NCI-H1694 (cell line): ENCODE measurements around the gene SLC22A23.
A peak's percentile ranks its signal among the peaks of the same experiment; 100 is the strongest.

Experiments used
- DNase-seq: peaks from one replicate; lab custom pipeline; 2025; lab: John Stamatoyannopoulos, UW

SLC22A23 gene, protein sequence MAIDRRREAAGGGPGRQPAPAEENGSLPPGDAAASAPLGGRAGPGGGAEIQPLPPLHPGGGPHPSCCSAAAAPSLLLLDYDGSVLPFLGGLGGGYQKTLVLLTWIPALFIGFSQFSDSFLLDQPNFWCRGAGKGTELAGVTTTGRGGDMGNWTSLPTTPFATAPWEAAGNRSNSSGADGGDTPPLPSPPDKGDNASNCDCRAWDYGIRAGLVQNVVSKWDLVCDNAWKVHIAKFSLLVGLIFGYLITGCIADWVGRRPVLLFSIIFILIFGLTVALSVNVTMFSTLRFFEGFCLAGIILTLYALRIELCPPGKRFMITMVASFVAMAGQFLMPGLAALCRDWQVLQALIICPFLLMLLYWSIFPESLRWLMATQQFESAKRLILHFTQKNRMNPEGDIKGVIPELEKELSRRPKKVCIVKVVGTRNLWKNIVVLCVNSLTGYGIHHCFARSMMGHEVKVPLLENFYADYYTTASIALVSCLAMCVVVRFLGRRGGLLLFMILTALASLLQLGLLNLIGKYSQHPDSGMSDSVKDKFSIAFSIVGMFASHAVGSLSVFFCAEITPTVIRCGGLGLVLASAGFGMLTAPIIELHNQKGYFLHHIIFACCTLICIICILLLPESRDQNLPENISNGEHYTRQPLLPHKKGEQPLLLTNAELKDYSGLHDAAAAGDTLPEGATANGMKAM

DNA sequence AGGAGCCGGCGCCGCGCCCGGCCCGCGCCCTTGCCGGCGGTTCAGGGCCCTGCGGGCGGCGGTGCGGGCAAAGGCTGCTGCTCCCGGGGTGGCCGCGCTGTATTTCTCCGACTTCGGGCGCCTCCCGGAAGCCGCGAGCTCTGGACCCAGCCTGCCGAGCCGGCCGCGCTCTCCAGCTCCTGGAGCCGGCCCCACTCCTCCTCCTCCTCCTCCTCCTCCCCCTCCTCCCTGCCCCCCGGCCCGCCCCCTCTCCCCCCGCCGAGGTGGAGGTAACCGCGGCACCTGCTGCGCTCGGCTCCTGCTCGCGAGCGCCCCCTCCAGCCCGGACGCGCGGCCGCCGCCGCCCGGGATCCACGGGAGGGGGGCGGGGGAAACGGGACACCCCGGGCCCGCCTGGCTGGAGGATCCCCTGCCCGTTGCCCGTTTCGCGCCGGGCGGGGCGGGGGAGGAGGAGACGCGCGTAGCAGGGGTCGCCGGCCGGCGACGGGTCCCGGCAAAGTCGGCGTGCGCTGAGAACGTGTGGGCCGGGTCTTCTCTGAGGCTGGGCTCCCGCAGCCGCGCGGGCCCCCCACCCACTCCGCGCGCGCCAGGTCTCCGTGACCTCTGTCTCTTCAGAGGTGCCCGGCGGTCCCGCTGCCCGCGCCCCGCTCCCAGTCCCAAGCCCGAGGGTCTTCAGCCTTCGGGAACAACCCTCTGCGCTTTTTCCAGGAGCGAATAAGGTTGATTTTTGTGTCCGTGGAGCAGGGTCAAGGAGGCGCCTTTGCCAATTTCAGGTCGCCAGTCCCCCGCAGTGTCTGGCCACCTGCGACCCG is at the start of gene SLC22A23:
Gene SLC22A23 (minus strand): TSS at position 153 of the 812 bp plus-strand sequence. CDS start 491 bp downstream, outside the sequence.
- no peak for DNase-seq

DNA sequence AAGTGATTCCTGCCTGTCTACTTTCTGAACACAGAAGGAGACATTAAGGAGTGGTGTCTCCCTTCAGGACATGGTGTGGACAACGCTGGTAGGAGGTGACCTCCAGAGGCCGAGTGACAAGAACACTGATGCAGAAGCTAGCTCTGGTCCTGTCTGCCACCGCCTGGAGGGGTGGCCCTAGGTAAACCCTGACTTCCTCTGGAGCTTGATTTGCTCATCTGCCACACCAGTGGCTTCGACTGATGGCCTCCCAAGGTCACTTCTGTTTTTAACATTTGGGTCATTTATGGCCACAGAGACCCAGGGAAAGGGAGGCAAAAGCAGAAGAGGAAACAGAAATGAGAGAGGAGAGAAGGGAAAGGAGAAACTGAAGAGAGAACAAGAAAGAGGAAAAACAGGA is 49.4 kb upstream of the SLC22A23 start:
- no peak for DNase-seq

DNA sequence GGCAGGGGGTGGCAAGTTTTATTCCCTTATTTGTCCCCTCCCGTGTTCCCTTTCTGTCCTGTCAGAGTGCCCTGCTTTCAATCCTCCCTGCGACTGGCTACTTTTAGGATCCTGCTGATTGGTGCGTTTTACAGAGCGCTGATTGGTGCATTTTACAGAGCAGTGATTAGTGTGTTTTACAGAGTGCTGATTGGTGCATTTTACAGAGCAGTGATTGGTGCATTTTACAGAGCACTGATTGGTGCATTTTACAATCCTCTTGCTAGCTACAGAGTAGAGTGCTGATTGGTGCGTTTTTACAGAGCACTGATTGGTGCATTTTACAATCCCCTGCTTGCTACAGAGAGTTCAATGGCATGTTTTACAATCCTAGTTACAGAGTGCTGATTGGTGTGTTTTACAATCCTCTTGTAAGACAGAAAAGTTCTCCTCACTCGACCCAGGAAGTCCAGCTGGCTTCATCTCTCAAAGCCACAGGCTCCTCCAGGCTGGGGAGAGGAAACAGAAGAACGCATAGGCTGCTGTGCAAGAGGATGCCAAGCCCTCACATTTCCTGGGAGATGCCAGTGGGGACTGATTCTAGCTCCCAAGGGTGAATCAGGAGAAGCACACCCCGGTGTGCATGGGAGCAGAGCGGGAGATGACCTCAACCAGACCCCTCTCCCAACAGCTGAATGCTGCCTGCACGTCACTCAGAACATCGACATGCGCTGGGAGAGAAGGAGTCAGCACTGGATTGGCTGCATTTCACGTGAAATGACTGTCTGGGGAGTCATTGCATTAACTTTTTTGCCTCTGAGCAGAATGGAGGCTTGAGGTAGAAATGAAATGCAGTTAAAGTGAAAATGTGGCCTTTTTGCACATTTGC is 48.3 kb upstream of the SLC22A23 start:
- DNase-seq: no peak

DNA sequence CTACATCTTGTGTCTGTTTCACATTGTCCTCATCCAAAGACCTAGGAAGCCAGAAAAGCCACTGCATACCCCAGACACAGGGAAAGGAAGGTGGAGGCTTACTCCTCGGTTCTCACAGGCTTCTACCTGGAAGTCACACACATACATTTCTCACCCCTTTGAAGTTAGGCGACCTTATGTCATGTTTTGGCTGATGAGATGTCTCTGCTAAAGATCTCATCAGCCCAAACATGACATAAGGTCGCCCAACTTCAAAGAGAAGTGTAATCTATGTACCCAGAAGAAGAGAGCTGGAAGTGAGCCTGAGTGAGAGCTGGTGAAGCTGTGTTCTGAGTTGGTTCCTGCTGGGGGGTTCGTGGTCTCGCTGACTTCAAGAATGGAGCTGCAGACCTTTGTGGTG is 47.5 kb upstream of the SLC22A23 start:
- no peak for DNase-seq

DNA sequence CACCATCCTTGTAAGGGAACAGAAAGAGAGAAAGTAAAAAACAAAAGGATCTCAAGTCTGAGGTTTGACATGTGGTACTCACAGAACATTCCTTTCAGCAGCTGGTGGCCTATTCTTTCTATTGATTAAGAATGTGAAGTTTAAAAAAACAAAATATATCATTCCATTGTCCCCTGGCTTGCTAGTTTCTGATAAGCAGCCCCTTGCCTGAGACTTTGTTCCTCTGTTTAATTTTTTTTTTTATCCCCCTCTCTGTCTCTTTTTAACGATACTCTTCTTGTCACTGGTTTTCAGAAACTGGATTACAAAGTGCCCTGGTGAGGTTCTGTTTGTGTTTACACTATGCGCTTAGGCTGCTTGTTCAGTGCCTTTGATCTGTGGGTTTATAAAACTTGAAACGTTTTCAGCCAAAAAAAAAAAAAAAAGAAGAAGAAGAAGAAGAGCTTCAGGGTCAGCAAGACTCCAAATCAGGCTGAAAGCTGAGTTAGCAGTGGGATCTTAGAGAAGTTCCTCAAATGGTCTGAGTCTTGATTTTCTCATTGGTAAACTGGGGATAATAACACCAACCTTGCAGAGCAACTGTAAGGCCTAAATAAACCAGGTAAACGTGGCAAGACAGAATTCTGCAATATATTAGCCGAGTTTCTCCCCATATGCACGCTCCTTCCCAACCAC is 45.1 kb upstream of the SLC22A23 start:
- no peak for DNase-seq

DNA sequence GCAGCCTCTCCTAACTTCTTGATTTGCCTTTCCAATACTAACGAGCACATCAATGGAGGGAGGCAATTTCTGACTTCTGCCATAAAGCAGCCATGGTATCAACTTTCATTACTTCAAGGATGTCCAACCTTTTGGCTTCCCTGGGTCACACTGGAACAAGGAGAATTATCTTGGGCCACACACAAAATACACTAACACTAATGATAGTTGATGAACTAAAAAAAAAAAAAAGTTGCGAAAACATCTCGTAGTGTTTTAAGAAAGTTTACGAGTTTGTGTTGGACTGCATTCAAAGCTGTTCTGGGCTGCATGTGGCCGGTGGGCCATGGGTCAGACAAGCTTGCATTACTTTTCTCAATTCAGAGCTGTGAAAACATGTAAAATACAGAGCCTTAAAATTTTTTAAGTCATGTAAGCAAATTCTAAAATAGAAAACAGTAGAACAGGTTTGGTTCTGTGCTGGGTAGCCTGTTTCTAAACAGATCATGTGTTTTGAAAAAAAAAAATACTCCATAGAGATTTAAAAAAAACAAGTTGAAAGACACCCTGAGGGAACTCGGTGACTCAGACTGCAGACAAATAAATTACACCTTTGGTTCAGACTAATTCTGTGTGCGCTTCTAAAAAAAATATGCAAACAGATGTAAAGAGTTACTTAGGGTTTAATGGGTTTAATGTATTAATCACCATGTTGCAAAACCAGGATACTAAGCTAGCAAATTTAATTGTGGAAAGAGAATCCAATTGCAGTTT is 43.6 kb upstream of the SLC22A23 start:
- peak; percentile 3 for DNase-seq

DNA sequence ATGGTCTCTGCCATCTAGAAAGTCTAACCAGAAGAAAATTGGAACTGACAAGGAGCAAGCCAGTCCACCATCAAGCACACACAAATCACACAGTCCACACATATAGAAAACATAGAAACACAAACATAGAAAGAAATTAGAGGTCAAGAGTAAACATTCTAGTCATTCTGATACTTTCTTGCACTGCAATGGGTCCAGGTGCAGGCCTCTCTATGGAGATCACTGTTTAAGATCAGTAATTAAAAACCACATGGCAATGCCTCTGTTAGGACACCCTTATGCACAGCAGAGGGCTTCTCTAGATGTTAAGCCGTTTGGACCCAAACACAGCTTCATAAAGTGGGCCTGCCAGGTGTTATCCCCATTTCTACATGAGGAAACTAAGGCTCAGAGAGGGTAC is 42.8 kb upstream of the SLC22A23 start:
- DNase-seq: no peak

DNA sequence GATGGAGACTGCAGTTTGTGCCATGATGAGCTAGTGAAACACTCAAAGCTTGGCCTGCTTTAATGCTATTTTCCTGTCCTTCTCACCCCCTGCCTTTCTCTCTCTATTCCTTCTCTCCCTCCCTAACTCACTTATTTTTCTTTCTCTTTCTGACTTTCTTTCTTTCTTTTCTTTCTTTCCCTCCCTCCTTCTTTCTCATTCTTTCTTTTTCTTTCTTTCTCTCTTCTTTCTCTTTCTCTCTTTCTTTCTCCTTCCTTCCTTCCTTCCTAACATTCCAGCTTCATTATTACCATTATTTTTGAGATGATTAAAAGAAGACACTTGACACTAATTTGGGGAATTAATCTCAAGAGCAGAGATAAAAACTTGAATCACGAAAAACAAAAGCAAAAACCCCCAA is 39.5 kb upstream of the SLC22A23 start:
- DNase-seq: no peak

DNA sequence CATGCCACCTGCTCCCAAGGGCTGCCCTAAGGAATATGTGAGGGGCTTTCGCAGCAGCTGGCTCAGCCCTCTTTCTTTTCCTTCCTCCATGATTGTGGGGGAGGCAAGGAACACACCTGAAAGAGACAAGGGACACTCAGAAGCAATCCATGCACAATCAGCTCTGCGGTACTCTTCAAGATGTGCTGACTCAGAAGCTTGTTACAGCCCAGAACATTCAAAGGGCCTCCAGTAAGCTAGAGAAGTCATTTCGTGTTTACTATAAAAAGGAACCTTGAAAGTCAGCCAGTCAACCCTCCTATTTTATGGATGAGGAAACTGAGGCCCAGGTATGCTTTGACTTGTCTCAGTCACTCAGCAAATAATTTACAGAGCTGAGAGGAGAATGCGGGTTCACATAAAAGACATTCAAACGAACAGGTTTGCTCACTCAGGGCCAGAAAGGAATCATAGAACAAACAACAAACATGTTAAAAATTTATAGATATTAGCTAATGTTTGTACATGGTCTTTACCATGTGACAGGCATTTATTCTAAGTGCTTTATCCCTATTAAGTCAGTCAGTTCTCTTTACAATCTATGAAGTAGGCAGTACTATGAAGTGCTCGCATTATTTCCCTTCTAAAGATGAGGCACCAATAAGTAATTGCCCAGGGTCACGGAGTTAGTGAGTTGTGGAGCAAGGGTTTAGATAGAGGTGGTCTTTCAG is 37.7 kb upstream of the SLC22A23 start:
- no peak for DNase-seq

DNA sequence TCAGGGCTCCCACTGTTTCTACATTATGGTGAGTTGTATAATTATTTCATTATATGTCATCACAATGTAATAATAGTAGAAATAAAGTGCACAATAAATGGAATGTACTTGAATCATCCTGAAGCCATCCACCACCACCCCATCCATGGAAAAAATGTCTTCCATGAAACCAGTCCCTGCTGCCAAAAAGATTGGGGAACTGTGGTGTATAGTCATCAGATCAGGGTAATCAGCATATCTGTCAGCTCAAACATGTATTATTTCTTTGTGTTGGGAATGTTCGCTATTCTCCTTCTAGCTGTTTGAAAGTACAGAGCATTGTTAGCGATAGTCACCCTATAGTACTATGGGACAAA is 33.8 kb upstream of the SLC22A23 start:
- no peak for DNase-seq

DNA sequence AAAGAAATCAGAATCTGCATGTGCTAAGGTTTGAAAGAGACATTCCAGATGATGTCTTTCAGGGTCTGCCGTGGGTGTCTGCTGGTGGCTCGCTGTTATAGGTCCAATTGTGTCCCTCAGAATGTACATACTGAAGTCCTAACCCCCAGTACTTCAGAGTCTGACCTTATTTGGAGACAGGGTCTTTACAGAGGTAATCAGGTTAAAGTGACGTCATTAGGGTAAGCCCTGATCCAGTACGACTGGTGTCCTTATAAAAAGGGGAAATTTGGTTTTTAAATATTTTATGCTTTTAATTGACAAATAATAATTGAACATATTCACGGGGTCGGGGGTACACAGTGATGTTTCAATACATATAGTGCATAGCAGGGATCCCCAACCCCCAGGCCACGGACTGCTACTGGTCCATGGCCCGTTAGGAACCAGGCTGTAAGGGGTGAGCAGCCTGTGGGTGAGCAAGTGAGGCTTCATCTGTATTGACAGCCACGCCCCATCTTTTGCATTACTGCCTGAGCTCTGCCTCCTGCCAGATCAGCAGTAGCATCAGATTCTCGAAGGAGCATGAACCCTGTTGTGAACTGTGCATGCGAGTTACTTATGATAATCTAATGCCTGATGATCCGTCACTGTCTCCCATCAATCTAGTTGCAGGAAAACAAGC is 33.2 kb upstream of the SLC22A23 start:
- DNase-seq: no peak

DNA sequence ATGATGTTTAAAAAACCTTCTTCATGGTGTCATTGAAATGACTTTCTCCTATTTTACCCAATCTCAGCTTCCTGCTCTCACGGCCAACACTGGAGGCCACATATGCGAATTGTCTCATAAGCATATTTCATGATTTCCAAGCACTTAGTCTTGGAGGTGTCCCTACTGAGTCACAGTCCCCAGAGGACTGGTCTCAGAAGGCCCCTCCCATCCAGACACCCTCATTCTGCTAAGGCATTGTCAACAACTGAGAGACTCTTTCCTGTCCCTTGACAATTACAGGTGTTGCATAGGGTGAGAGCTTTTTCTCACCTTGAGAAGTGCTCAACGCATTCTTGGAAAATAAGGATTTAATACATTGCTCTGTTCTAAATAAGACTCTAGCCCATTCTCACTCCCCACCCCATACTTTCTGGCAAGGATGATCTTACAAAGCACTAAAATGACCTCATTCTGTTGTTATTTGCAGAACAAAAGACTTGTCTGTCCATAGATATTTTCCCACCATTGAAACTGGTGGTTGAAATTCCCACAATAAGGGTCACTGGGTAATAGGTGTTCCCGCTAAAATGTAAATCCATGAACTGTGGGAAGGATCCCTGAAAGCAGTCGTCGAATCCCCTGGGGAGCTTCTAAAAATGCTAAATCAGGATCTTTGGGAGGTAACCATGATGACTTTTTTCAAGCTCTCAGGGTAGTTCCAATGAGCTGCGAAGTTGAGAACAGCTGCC is 32.3 kb upstream of the SLC22A23 start:
- no peak for DNase-seq

DNA sequence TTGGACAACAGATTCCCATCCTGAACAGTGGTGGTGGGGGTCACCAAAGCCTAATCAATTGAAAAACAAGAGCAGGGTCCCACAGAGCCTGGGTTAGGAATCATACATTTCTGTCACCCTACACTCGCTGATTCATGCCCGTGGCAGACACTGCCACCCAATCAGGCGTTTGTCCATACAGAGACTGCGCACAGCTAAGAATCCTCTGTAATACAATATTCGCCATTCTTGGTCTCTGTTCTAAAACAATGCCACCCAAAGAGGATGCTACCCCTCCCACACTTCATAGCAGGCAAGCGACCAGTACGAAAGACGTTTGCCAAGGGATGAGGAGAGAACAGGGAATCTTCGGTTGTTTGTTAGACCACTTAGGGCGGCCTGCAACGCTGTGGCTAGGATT is 28.1 kb upstream of the SLC22A23 start:
- no peak for DNase-seq

DNA sequence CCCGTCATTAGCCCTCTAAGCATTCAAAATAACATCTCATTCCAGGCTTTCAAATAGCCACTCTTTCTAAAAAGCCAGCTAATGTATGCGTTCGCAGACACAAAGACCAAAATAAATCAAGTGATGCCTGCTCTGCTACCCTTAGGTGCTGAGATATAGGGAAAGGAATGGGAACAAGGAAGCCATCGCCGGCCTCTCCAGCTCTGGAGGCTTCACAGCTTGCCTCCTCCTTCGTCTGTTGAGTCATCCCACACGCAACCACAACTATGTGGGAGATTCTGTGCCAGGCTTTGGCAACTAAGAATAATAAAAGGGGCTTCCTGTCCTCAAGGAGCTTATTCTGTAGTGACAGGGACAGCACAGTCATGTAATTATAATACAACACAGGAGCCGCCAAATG is 27.3 kb upstream of the SLC22A23 start:
- DNase-seq: no peak

DNA sequence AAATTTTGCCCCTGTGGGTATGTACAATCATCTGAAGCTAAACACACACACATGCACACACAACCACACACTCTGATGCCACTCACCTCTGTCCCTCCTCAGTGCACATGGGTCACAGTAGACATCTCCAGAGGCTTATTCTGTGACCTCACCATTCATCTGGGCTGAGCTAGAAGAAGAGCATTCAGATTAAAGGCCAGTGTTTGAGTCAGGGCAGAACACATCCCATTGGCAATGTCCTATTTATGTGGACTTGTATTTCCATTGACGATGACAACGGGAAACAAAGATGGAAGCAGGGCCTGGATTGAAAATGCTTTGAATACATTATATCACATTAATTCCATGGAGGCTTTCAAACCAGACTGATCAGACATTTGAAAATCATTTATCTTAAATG is 26.8 kb upstream of the SLC22A23 start:
- DNase-seq: no peak

DNA sequence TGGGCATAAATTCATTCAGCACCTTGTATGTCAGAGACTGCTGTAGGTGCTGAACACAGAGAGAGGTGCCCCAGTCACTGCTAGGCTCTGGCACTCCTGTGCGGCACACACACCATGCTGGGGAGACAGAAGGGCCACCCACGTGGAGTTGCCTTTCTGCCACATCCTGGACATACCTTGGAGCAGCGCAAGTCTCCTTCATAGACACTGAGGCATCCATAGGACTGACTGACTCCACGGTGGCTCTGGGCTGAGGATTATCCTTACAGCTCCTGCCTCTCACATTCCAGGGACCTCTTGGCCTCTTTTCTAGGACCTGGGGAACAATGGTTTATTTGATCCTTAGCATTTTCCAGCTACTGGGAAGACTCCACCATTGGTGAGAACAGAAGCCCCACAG is 26.0 kb upstream of the SLC22A23 start:
- DNase-seq: no peak

DNA sequence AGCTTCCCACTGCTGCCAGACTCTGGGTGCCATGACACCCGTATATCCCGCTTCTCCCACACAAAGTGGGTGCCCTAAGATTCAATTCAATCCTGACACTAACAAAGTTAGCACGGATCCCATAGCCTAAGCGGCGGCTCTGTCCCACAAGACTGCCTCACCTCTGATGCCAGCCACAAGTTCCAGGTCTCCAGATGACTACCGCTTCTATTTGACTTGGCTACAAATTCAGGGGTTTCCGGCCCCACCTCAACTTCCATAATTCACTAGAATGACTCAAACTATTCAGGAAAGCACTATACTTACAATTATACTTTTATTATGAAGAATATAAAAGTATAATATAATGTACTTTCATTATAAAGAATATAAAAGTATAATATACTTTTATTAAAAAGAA is 24.8 kb upstream of the SLC22A23 start:
- no peak for DNase-seq

DNA sequence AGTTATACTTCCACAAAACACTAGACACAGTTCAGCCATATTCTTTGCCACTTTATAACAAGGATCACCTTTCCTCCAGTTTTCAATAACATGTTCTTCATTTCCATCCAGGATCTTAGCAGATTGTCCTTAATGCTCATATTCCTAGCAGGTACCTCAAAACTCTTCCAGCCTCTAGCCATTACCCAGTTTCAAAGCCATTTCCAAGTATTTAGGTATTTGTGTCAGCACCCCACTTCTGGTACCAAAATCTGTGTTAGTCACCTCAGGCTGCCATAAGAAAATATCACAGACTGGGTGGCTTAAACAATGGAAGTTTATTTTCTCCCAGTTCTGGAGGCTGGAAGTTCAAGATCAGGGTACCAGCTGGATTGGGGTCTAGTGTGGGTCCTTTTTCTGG is 23.2 kb upstream of the SLC22A23 start:
- DNase-seq: no peak

DNA sequence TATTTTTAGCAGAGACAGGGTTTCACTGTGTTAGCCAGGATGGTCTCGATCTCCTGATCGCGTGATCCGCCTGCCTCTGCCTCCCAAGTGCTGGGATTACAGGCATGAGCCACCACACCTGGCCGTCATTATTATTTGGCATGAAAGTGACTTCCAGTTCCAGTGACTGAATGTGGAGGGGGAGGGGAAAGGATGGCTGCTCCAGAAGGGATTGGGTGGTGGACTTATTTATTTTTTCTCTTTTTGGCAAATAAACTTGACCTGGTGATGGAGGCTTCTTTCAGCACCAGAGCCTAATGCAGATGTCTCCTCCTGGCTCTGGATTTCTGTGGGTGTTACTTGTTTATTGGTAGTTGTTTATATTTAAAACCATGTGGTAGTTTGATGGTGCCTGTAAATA is 16.9 kb upstream of the SLC22A23 start:
- DNase-seq: no peak
